ENCODE results near the gene C15orf39. TPM values are rescaled to one million over a fixed set of nuclear protein-coding genes. Genes with fewer than 3 reads are reported as not detected.

C15orf39 gene
- total RNA-seq, 1 donor from 2014 or later, result 44.5 TPM

GRCh38 chr15:75208501-75209288 is 7.0 kb downstream of the C15orf39 start:
- Mint-ChIP-seq H3K4me3 (no peak overlapping the region), H3K27me3 (no peaks in the 10 kb centered on the region), H3K9me3 (no peaks in the 10 kb centered on the region), H3K4me1 (ENCODE audit: unreplicated experiment) (peaks cover 22% of the 10 kb centered on the region), H3K27ac (peak overlapping the region; percentile 41), H3K36me3 (peaks cover 6% of the 10 kb centered on the region)
- no peak for TF ChIP-seq CTCF (conservative IDR thresholded peaks at IDR 0.05)
- no peak for DNase-seq (ENCODE audit: extremely low spot score, unreplicated experiment)

- peaks cover 17% of the 10 kb centered on the region for H3K4me1 Mint-ChIP-seq (ENCODE audit: unreplicated experiment)
- no peaks in the 10 kb centered on the region for H3K9me3 Mint-ChIP-seq
- H3K27ac Mint-ChIP-seq, result peak overlapping the region; percentile 41
- no peaks in the 10 kb centered on the region for H3K27me3 Mint-ChIP-seq
- no peak for DNase-seq (ENCODE audit: extremely low spot score, unreplicated experiment)
- no peak for TF ChIP-seq CTCF (conservative IDR thresholded peaks at IDR 0.05)
- H3K4me3 Mint-ChIP-seq, result no peak overlapping the region
- peaks cover 6% of the 10 kb centered on the region for H3K36me3 Mint-ChIP-seq
These were observed 7.6 kb downstream of the C15orf39 start for GRCh38 chr15:75209289-75209676.

GRCh38 chr15:75210811-75211230 is 9.1 kb downstream of the C15orf39 start:
- no peaks in the 10 kb centered on the region for H3K27me3 Mint-ChIP-seq
- H3K27ac Mint-ChIP-seq, result no peak overlapping the region
- peaks cover 6% of the 10 kb centered on the region for H3K36me3 Mint-ChIP-seq
- H3K4me3 Mint-ChIP-seq, result no peak overlapping the region
- TF ChIP-seq CTCF (conservative IDR thresholded peaks at IDR 0.05), result no peak
- H3K4me1 Mint-ChIP-seq (ENCODE audit: unreplicated experiment), result peaks cover 8% of the 10 kb centered on the region
- no peak for DNase-seq (ENCODE audit: extremely low spot score, unreplicated experiment)
- no peaks in the 10 kb centered on the region for H3K9me3 Mint-ChIP-seq

GRCh38 chr15:75211436-75212199 is 9.9 kb downstream of the C15orf39 start:
- Mint-ChIP-seq H3K27me3 (no peaks in the 10 kb centered on the region), H3K4me1 (ENCODE audit: unreplicated experiment) (peaks cover 8% of the 10 kb centered on the region), H3K36me3 (peaks cover 6% of the 10 kb centered on the region), H3K4me3 (no peak overlapping the region), H3K9me3 (no peaks in the 10 kb centered on the region), H3K27ac (no peak overlapping the region)
- TF ChIP-seq CTCF (conservative IDR thresholded peaks at IDR 0.05), result no peak
- no peak for DNase-seq (ENCODE audit: extremely low spot score, unreplicated experiment)

- peaks cover 8% of the 10 kb centered on the region for H3K4me1 Mint-ChIP-seq (ENCODE audit: unreplicated experiment)
- H3K27ac Mint-ChIP-seq, result no peak overlapping the region
- no peak for TF ChIP-seq CTCF (conservative IDR thresholded peaks at IDR 0.05)
- DNase-seq (ENCODE audit: extremely low spot score, unreplicated experiment), result no peak
- peaks cover 6% of the 10 kb centered on the region for H3K36me3 Mint-ChIP-seq
- no peak overlapping the region for H3K4me3 Mint-ChIP-seq
- H3K27me3 Mint-ChIP-seq, result no peaks in the 10 kb centered on the region
- no peaks in the 10 kb centered on the region for H3K9me3 Mint-ChIP-seq
These were observed 10.6 kb downstream of the C15orf39 start for GRCh38 chr15:75212200-75212858.

Measured in type B pancreatic cell (in vitro differentiated cells).